ENCODE data around the gene RAB43. TPM values are rescaled to one million over a fixed set of nuclear protein-coding genes. Genes with fewer than 3 reads are reported as not detected.
"Not testable (repeated sequence)": the region's sequence is repeated elsewhere in the genome, so short reads cannot be mapped to it uniquely, and the experiment has no call there.

Gene RAB43
- total and polyA plus RNA-seq, 7 donors: 0.62 to 5.1 (median 1.6) TPM

GRCh38 chr3:129139911-129140310, 18.3 kb upstream of the RAB43 start:
- Histone ChIP-seq H3K27me3 (ENCODE audit: insufficient read depth in 3 of 3, low read length in 2 of 3) (no peaks in the 10 kb centered on the region), H3K36me3 (ENCODE audit: insufficient read depth in 1 of 2, low read depth in 1 of 2) (peaks cover 2 to 93% of the 10 kb centered on the region in 2 donors), H3K27ac (no peak overlapping the region), H3K9me3 (no peaks in the 10 kb centered on the region), H3K4me1 (no peaks in the 10 kb centered on the region), H3K4me3 (no peak overlapping the region)
- 53 to 79% (median 55%) methylated on average over 1 of the region's 1 CpG for WGBS, 3 donors
- DNase-seq (no peak), ATAC-seq (no peak)
- no peak for TF ChIP-seq CTCF (IDR thresholded peaks at IDR 0.05)
- intact Hi-C loops (cut with DNase I): no loop called here

DNA sequence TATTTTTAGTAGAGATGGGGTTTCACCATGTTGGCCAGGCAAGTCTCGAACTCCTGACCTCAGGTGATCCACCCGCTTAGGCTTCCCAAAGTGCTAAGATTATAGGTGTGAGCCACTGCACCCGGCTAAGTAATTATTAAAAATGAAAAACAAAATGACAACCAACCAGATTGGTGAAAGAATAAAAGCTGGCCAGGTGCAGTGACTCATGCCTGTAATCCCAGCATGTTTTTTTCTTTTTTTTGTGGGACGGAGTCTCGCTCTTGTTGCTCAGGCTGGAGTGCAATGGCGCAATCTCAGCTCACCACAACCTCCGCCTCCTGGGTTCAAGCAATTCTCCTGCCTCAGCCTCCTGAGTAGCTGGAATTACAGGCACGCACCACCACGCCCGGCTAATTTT, 14.7 kb upstream of the RAB43 start:
- H3K4me1 ChIP-seq; intact Hi-C loops (cut with DNase I); ATAC-seq; DNase-seq; H3K9me3 ChIP-seq; H3K4me3 ChIP-seq; H3K27me3 ChIP-seq (ENCODE audit: insufficient read depth in 3 of 3, low read length in 2 of 3); H3K27ac ChIP-seq: not testable (repeated sequence)
- H3K36me3 ChIP-seq (ENCODE audit: insufficient read depth in 1 of 2, low read depth in 1 of 2): peaks cover 17 to 97% of the 10 kb centered on the region in 2 donors
- WGBS, 3 donors: 94 to 98% (median 97%) methylated on average over 10 of the region's 10 CpGs

DNA sequence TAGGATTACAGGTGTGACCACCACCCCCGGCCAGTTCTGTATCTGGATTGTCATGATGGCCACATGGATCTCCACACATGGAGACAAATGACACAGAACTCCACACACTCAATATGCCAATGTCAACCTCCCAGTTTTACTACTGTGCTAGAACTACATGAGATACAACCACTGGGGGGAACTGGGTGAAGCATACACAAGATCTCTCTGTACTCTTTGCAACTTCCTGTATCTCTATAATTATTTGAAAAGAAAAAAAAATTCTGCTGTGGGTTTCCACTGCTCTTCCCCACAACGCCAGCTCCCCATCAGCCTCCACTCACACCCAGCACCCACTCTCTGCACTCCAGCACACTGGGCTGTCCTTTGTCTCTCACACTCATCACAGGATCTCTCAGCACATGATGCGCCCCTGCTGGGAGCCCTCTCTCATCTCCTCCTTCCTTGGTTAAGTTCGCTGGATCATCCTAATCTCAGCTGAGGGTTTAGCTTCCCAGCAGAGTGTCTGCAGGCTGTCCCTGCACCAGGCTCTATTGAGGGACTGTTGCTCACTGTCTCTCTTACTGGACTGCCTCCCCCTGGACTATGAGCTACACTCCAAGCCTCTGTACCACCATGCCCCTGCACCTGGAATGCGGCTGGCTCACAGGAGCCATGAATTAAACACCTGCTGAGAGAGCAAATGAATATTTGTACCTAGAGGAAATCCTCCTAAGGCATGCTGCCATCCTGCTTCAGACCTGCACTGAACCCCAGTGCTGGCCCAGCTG, 10.7 kb upstream of the RAB43 start:
- ATAC-seq: no peak
- no peak overlapping the region for H3K27ac ChIP-seq
- H3K36me3 ChIP-seq (ENCODE audit: insufficient read depth in 1 of 2, low read depth in 1 of 2): peaks cover 17 to 100% of the 10 kb centered on the region in 2 donors
- 85 to 91% (median 90%) methylated on average over 5 of the region's 5 CpGs for WGBS, 3 donors
- no peak for TF ChIP-seq CTCF (IDR thresholded peaks at IDR 0.05)
- H3K4me1 ChIP-seq: no peaks in the 10 kb centered on the region
- no peaks in the 10 kb centered on the region for H3K9me3 ChIP-seq
- H3K4me3 ChIP-seq: no peak overlapping the region
- no peak for DNase-seq
- intact Hi-C loops (cut with DNase I): no loop called here
- no peaks in the 10 kb centered on the region for H3K27me3 ChIP-seq (ENCODE audit: insufficient read depth in 3 of 3, low read length in 2 of 3)

- Histone ChIP-seq H3K27ac (no peak overlapping the region), H3K36me3 (ENCODE audit: insufficient read depth in 1 of 2, low read depth in 1 of 2) (peaks cover 17 to 98% of the 10 kb centered on the region in 2 donors), H3K4me1 (no peaks in the 10 kb centered on the region), H3K9me3 (no peaks in the 10 kb centered on the region), H3K27me3 (ENCODE audit: insufficient read depth in 3 of 3, low read length in 2 of 3) (no peaks in the 10 kb centered on the region), H3K4me3 (no peak overlapping the region)
- WGBS, 3 donors: 86 to 88% (median 88%) methylated on average over 2 of the region's 2 CpGs
- ATAC-seq (peak in 1 of 4 donors; percentile 67), DNase-seq (no peak)
- intact Hi-C loops (cut with DNase I): no loop called here
- no peak for TF ChIP-seq CTCF (IDR thresholded peaks at IDR 0.05)
Observed at GRCh38 chr3:129131465-129132088, 10.0 kb upstream of the RAB43 start.

- no peak for TF ChIP-seq CTCF (IDR thresholded peaks at IDR 0.05)
- ATAC-seq (no peak), DNase-seq (no peak)
- intact Hi-C loops (cut with DNase I): no loop called here
- Histone ChIP-seq H3K9me3 (no peaks in the 10 kb centered on the region), H3K4me1 (no peaks in the 10 kb centered on the region), H3K27me3 (ENCODE audit: insufficient read depth in 3 of 3, low read length in 2 of 3) (no peaks in the 10 kb centered on the region), H3K36me3 (ENCODE audit: insufficient read depth in 1 of 2, low read depth in 1 of 2) (peaks cover 15 to 93% of the 10 kb centered on the region in 2 donors), H3K4me3 (no peak overlapping the region), H3K27ac (no peak overlapping the region)
- WGBS, 3 donors: 87 to 90% (median 89%) methylated on average over 13 of the region's 13 CpGs
Observed at GRCh38 chr3:129130291-129130813, 8.7 kb upstream of the RAB43 start.
